Fibroblast of villous mesenchyme (primary cell): Measurements from ENCODE around the gene ANAPC13. TPM values are rescaled to one million over a fixed set of nuclear protein-coding genes. Genes with fewer than 3 reads are reported as not detected.

Experiments
- DNase-seq: peaks from one replicate; pipeline ENCODE4 v3.0.0-alpha.2; 2010; ENCODE audit warnings: low read depth
- H3K4me3 ChIP-seq: 2 replicates; pipeline ENCODE4 v1.5.1; 2011; ENCODE audit warnings: low read depth, mild to moderate bottlenecking, low read length
- total RNA-seq: library from RNA; depleted of rRNA; stranded (reverse); fragments of >200 nt; gene quantifications from 2 replicates; pipeline ENCODE4 v1.2.3, GENCODE V29; 2012
- TF ChIP-seq, protein P1 (sequence below): IDR thresholded peaks from 2 replicates; pipeline ENCODE4 v1.5.1; 2012; ENCODE audit warnings: low read depth, mild to moderate bottlenecking, low read length; ENCODE audit not compliant: insufficient read depth

Gene ANAPC13
- 57.0 and 95.9 TPM in 2 replicates for total RNA-seq

- TF ChIP-seq, protein P1, sequence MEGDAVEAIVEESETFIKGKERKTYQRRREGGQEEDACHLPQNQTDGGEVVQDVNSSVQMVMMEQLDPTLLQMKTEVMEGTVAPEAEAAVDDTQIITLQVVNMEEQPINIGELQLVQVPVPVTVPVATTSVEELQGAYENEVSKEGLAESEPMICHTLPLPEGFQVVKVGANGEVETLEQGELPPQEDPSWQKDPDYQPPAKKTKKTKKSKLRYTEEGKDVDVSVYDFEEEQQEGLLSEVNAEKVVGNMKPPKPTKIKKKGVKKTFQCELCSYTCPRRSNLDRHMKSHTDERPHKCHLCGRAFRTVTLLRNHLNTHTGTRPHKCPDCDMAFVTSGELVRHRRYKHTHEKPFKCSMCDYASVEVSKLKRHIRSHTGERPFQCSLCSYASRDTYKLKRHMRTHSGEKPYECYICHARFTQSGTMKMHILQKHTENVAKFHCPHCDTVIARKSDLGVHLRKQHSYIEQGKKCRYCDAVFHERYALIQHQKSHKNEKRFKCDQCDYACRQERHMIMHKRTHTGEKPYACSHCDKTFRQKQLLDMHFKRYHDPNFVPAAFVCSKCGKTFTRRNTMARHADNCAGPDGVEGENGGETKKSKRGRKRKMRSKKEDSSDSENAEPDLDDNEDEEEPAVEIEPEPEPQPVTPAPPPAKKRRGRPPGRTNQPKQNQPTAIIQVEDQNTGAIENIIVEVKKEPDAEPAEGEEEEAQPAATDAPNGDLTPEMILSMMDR: no peak
- peak; percentile 99 for DNase-seq
- H3K4me3 ChIP-seq: peak within 1 kb of the TSS; percentile 85
Measured at GRCh38 chr3:134485718-134486576, at the start of gene ANAPC13, which contains the start of gene CEP63. TSS of gene ANAPC13 (minus strand) at chr3:134485985. CDS start at chr3:134482904, 3,081 bp downstream. TSS of gene CEP63 (plus strand) at chr3:134486057. CDS start at chr3:134495321, 9,264 bp downstream.

- H3K4me3 ChIP-seq: no peak overlapping the region
- TF ChIP-seq, protein P1: no peak
- DNase-seq: no peak
Measured at GRCh38 chr3:134535186-134535970, 49.6 kb upstream of the ANAPC13 start.

DNA sequence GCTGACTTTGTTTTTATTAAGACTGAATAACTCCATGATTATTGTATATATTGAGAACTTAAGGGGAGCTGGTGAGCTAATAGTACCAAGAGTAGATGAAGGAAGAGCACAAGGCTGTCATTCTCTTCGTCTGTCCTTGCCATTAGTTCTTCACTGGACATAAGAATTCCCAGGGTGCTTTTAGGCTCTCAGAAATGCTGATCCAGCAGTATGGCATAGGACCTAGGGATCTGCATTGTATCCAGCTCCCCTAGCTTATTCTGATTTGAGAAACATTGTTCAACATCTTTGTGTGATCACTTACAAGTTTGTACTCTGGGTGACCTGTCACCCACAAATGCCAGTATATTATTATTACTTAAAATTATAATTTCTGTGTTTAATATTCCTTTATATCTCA is 47.7 kb upstream of the ANAPC13 start:
- DNase-seq: no peak
- TF ChIP-seq, protein P1: no peak
- no peak overlapping the region for H3K4me3 ChIP-seq

DNA sequence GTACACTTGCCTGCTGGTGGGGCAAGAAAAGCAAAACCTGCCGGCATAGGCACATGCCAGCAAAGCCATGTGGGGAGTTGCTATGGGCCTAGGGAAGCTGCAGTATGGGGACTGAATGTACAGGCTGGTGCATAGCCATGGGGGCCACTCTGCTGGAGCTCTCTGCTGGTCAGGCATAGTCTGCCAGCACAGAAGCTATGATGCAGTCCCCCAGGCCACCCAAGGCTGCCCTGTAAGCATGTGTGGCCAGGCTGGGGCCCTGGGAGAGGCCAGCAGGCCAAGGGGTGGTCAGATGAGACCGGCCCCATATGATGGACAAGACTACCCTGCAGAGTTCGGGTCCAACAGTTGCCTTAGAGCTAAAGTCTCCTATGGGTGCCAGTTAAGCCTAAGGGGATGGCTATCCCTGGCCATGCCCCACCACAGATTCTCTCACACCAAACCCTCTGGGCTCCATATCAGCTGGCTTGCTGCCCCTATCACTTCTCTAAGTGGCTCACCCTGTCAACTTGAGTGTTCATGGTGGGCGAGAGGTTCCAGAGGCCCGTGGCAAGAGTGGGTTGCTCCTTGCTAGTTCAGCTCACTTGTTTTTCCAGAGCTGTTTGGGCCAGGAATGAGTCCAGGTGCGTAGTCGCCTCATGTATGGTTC is 41.9 kb upstream of the ANAPC13 start:
- no peak overlapping the region for H3K4me3 ChIP-seq
- DNase-seq: no peak
- TF ChIP-seq, protein P1: no peak

DNA sequence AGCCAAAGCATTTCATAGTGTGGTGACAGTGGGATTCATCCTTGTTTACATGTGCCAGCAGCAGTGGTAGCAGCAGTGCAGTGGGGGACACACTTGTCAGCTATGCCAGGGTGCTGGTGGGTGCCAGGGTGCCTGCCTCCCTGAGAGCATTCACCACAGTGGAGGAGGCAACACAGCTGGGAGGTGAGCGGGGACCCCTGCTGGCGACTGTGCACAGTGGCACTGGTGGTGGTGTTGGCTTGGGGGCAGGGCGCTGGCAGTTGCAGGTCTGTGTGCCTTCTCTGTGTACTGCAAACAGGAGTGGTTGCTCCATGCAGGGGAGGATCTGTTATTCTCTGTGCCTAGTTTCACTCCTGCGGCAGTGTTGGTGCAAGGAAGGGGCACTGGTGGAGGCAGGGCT is 41.3 kb upstream of the ANAPC13 start:
- H3K4me3 ChIP-seq: no peak overlapping the region
- TF ChIP-seq, protein P1: peak; percentile 51
- DNase-seq: no peak

DNA sequence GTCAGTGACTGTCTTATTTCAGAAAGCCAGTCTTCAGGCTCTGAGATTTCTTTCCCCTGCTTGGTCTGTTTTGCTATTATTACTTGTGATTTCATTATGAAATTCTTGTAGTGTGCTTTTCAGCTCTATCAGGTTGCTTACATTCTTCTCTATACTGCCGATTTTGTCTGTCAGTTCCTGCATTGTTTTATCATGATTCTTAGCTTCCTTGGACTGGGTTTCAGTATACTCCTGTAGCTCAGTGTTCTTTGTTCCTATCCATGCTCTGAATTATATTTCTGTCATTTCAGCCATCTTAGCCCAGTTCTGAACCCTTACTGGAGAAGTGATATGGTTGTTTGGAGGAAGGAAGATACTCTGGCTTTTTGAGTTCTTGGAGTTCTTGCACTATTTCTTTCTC is 40.5 kb upstream of the ANAPC13 start:
- DNase-seq: peak; percentile 40
- no peak overlapping the region for H3K4me3 ChIP-seq
- TF ChIP-seq, protein P1: no peak
